NCI-H2227 (cell line): Measurements from ENCODE around the gene DCP2.
A peak's percentile ranks its signal among the peaks of the same experiment; 100 is the strongest.
"Not testable (repeated sequence)": the region's sequence is repeated elsewhere in the genome, so short reads cannot be mapped to it uniquely, and the experiment has no call there.

ENCODE experiments used
- DNase-seq: peaks from one replicate; lab custom pipeline; 2025; ENCODE audit not compliant: unreplicated experiment; lab: John Stamatoyannopoulos, UW

Gene DCP2

GRCh38 chr5:112976432-112977309, at the start of gene DCP2:
TSS of gene DCP2 (plus strand) at chr5:112976798. CDS start at chr5:112976934, 136 bp downstream.
- peak; percentile 98 for DNase-seq

- DNase-seq = no peak
Observed at GRCh38 chr5:112929336-112930081, 47.1 kb upstream of the DCP2 start.

GRCh38 chr5:112930082-112930344, 46.6 kb upstream of the DCP2 start:
- DNase-seq = no peak

- peak; percentile 1 for DNase-seq
Observed at GRCh38 chr5:112931473-112931872, 45.1 kb upstream of the DCP2 start.

GRCh38 chr5:112933105-112933504, 43.5 kb upstream of the DCP2 start:
- DNase-seq = no peak

- DNase-seq = no peak
Observed at GRCh38 chr5:112933651-112934365, 42.8 kb upstream of the DCP2 start.

- DNase-seq = no peak
Observed at GRCh38 chr5:112934366-112934663, 42.3 kb upstream of the DCP2 start.

- no peak for DNase-seq
Observed at GRCh38 chr5:112935675-112936074, 40.9 kb upstream of the DCP2 start.

- no peak for DNase-seq
Observed at GRCh38 chr5:112938286-112938685, 38.3 kb upstream of the DCP2 start.

GRCh38 chr5:112940670-112941069, 35.9 kb upstream of the DCP2 start:
- DNase-seq = no peak

GRCh38 chr5:112948458-112948857, 28.1 kb upstream of the DCP2 start:
- DNase-seq = no peak

GRCh38 chr5:112951124-112951702, 25.4 kb upstream of the DCP2 start:
- DNase-seq = no peak

GRCh38 chr5:112956606-112957005, 20.0 kb upstream of the DCP2 start:
- DNase-seq = no peak

- no peak for DNase-seq
Observed at GRCh38 chr5:112957036-112957808, 19.4 kb upstream of the DCP2 start.

GRCh38 chr5:112958093-112959088, 18.2 kb upstream of the DCP2 start:
- no peak for DNase-seq

GRCh38 chr5:112959872-112960271, 16.7 kb upstream of the DCP2 start:
- DNase-seq = peak; percentile 6

- no peak for DNase-seq
Observed at GRCh38 chr5:112960315-112960714, 16.3 kb upstream of the DCP2 start.

- DNase-seq = no peak
Observed at GRCh38 chr5:112960863-112961504, 15.6 kb upstream of the DCP2 start.

- DNase-seq = not testable (repeated sequence)
Observed at GRCh38 chr5:112963374-112963733, 13.2 kb upstream of the DCP2 start.
